ENCODE measurements around the gene THADA.

THADA gene

GRCh38 chr2:43383533-43383932 lies 212.3 kb downstream of the THADA start:
- peak overlapping the region; percentile 5; the same call in 1 of the 2 replicates for H3K4me2 ChIP-seq
- no peak for TF ChIP-seq CTCF (conservative IDR thresholded peaks at IDR 0.05; ENCODE audit: low read depth, low read length)
- no peak overlapping the region for H3K4me3 ChIP-seq (IDR thresholded peaks at IDR 0.05; ENCODE audit: insufficient read depth, low read depth, low read length)
- H3K27ac ChIP-seq: no peak overlapping the region
- peaks cover 73% of the 10 kb centered on the region for H3K4me1 ChIP-seq (ENCODE audit: low read depth, poor library complexity, severe bottlenecking)
- no peaks in the 10 kb centered on the region for H3K27me3 ChIP-seq (ENCODE audit: insufficient read depth, low read depth)
- no peak overlapping the region for H2AFZ ChIP-seq (ENCODE audit: low read depth)
- H3K36me3 ChIP-seq (ENCODE audit: insufficient read depth): no peaks in the 10 kb centered on the region
- H3K9ac ChIP-seq: no peak overlapping the region
- no peaks in the 10 kb centered on the region for H4K20me1 ChIP-seq (ENCODE audit: insufficient read depth)
- no peaks in the 10 kb centered on the region for H3K79me2 ChIP-seq (ENCODE audit: insufficient read depth, low read depth)

DNA sequence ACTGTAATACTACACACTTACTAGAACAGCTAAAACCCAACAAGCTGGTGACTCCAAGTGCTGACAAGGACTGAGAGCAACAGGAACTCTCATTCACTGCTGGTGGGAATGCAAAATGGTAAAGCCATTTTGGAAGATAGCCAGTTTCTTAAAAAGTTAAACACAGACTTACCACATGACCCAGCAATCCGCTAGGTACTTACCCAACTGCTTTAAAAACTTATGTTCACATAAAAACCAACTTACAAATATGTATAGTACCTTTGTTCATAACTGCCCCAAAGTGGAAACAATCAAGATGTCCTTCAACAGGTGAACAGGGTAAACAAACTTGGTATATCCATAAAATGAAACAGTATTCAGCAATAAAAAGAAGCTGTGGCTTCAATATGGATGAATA lies 216.3 kb downstream of the THADA start:
- Histone ChIP-seq H3K27ac (no peak overlapping the region), H3K36me3 (ENCODE audit: insufficient read depth) (no peaks in the 10 kb centered on the region), H3K79me2 (ENCODE audit: insufficient read depth, low read depth) (no peaks in the 10 kb centered on the region), H4K20me1 (ENCODE audit: insufficient read depth) (no peaks in the 10 kb centered on the region), H3K27me3 (ENCODE audit: insufficient read depth, low read depth) (no peaks in the 10 kb centered on the region), H3K4me3 (IDR thresholded peaks at IDR 0.05; ENCODE audit: insufficient read depth, low read depth, low read length) (no peak overlapping the region), H3K4me1 (ENCODE audit: low read depth, poor library complexity, severe bottlenecking) (peaks cover 68% of the 10 kb centered on the region), H2AFZ (ENCODE audit: low read depth) (no peak overlapping the region), H3K4me2 (peak overlapping the region; percentile 10; the same call in 1 of the 2 replicates), H3K9ac (no peak overlapping the region)
- no peak for TF ChIP-seq CTCF (conservative IDR thresholded peaks at IDR 0.05; ENCODE audit: low read depth, low read length)

DNA sequence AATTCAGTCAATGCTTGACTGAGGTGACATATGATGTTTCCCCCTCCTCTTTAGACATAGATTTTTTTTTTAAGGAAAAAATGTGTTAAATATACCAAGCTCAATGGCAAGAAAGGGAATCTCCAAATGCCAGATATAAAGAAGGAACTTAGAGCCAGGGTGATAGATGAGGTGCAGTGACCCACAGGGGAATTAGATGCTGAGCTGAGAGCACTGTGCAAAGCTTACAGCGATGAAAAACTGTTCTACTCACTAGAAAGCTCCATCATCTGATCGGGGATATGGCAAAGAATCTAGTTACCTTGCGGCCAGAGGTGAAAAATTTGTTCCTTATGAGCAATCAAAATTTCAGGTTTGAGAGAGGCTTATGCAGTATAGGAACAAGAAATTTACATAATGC lies 218.5 kb downstream of the THADA start:
- Histone ChIP-seq H3K9ac (no peak overlapping the region), H3K4me2 (no peak overlapping the region), H3K79me2 (ENCODE audit: insufficient read depth, low read depth) (no peaks in the 10 kb centered on the region), H3K4me1 (ENCODE audit: low read depth, poor library complexity, severe bottlenecking) (peaks cover 51% of the 10 kb centered on the region), H3K27me3 (ENCODE audit: insufficient read depth, low read depth) (no peaks in the 10 kb centered on the region), H3K27ac (no peak overlapping the region), H2AFZ (ENCODE audit: low read depth) (no peak overlapping the region), H3K4me3 (IDR thresholded peaks at IDR 0.05; ENCODE audit: insufficient read depth, low read depth, low read length) (no peak overlapping the region), H4K20me1 (ENCODE audit: insufficient read depth) (no peaks in the 10 kb centered on the region), H3K36me3 (ENCODE audit: insufficient read depth) (no peaks in the 10 kb centered on the region)
- no peak for TF ChIP-seq CTCF (conservative IDR thresholded peaks at IDR 0.05; ENCODE audit: low read depth, low read length)

- Histone ChIP-seq H2AFZ (ENCODE audit: low read depth) (no peak overlapping the region), H3K36me3 (ENCODE audit: insufficient read depth) (no peaks in the 10 kb centered on the region), H3K4me3 (IDR thresholded peaks at IDR 0.05; ENCODE audit: insufficient read depth, low read depth, low read length) (no peak overlapping the region), H3K27ac (peak overlapping the region; percentile 34; the same call in 1 of the 2 replicates), H3K4me1 (ENCODE audit: low read depth, poor library complexity, severe bottlenecking) (peaks cover 51% of the 10 kb centered on the region), H3K4me2 (peak overlapping the region; percentile 42; the same call in 1 of the 2 replicates), H3K79me2 (ENCODE audit: insufficient read depth, low read depth) (no peaks in the 10 kb centered on the region), H4K20me1 (ENCODE audit: insufficient read depth) (no peaks in the 10 kb centered on the region), H3K27me3 (ENCODE audit: insufficient read depth, low read depth) (no peaks in the 10 kb centered on the region), H3K9ac (no peak overlapping the region)
- TF ChIP-seq CTCF (conservative IDR thresholded peaks at IDR 0.05; ENCODE audit: low read depth, low read length): no peak
Measured at GRCh38 chr2:43376523-43377198, 219.2 kb downstream of the THADA start.

Measured in KMS-11 (cell line).